Stimulated activated naive CD4-positive, alpha-beta T cell (primary cell): ENCODE data around the gene SLC14A1.

Experiments
- DNase-seq, 6 experiments: peaks; one replicate each; lab custom pipeline; 2025; lab: John Stamatoyannopoulos, UW

The SLC14A1 gene

DNA sequence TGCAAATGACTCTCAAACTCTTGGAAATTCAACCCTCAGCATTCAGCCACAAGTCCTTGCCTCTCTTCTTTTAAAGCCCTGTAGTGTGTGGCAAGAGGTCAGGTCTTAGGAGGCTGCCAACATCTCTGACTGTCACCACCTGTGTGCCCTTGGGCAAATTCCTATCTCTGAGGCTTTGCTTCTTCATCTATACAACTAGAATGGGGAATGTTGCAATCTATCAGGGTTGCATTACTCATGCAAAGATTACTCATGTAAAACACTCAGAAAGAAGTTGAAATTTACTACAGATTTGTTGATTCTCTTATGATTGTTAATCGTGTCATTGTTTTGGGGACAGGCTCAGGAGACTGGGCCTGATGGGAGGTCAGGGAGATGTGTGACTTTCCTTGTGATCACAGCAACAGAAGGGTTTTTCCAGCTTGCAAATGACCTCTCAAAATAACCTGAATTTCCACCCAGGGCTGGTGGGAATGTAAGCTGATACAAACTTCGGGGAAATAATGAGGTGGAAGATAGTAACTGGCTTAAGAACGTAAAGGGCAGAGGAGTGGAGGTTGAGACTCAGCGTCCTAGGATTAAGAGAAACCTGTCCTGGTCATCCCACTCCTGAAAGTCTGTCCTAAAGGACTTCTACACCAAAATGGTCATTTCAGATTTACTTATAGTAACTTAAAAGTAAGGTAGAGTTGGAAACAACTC lies 69.4 kb downstream of the SLC14A1 start:
- DNase-seq = no peak

DNA sequence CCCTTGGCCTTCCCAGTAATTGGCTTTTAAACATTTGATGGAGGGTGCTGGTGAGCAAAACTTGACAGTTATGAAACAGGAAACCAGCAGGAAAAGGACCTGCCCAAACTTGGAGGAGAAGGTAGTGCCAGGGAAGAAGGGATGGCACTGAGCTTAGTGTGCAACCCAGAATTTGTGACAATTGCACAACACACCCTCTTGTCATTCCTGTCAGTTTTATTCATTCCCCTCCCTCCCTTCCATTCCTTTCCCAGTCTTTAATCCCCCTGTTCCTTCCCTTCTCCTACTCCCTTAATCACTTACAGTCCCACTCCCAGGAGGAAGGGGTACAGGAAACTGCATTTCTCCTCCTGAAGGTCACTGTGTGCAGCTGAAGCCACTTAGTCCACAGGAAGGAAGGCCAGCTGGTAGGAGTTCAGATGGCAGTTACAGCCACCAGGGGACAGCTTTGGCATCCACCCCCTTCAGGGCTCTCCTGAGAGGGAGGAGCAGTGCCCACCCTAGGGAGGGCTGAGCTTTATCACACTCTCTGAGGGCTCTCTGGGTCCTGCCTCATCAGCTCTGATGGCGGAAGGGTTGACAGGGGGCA lies 77.5 kb downstream of the SLC14A1 start:
- DNase-seq = no peak
